ENCODE measurements around the gene HMGCS2.

The HMGCS2 gene

GRCh38 chr1:119799003-119799402 is 30.3 kb upstream of the HMGCS2 start:
- no peak for TF ChIP-seq CTCF (IDR thresholded peaks at IDR 0.05; ENCODE audit: low read depth, low read length, missing control alignments)
- no peak overlapping the region for H3K4me3 ChIP-seq (ENCODE audit: low read depth, low read length)

GRCh38 chr1:119797606-119798005 is 28.9 kb upstream of the HMGCS2 start:
- TF ChIP-seq CTCF (IDR thresholded peaks at IDR 0.05; ENCODE audit: low read depth, low read length, missing control alignments): no peak
- DNase-seq (ENCODE audit: low read depth): no peak
- H3K4me3 ChIP-seq (ENCODE audit: low read depth, low read length): no peak overlapping the region

More at GRCh38 chr1:119799003-119799402, 30.3 kb upstream of the HMGCS2 start:
- DNase-seq (ENCODE audit: low read depth): no peak

- H3K4me3 ChIP-seq (ENCODE audit: low read depth, low read length): no peak overlapping the region
- no peak for TF ChIP-seq CTCF (IDR thresholded peaks at IDR 0.05; ENCODE audit: low read depth, low read length, missing control alignments)
- DNase-seq (ENCODE audit: low read depth): no peak
These were observed 28.5 kb upstream of the HMGCS2 start for GRCh38 chr1:119797162-119797561.

GRCh38 chr1:119795261-119796200 is 26.8 kb upstream of the HMGCS2 start:
- no peak for DNase-seq (ENCODE audit: low read depth)
- no peak overlapping the region for H3K4me3 ChIP-seq (ENCODE audit: low read depth, low read length)
- no peak for TF ChIP-seq CTCF (IDR thresholded peaks at IDR 0.05; ENCODE audit: low read depth, low read length, missing control alignments)

- H3K4me3 ChIP-seq (ENCODE audit: low read depth, low read length): no peak overlapping the region
- no peak for DNase-seq (ENCODE audit: low read depth)
- no peak for TF ChIP-seq CTCF (IDR thresholded peaks at IDR 0.05; ENCODE audit: low read depth, low read length, missing control alignments)
These were observed 26.2 kb upstream of the HMGCS2 start for GRCh38 chr1:119794876-119795240.

- no peak for DNase-seq (ENCODE audit: low read depth)
- no peak for TF ChIP-seq CTCF (IDR thresholded peaks at IDR 0.05; ENCODE audit: low read depth, low read length, missing control alignments)
- no peak overlapping the region for H3K4me3 ChIP-seq (ENCODE audit: low read depth, low read length)
These were observed 25.6 kb upstream of the HMGCS2 start for GRCh38 chr1:119794230-119794875.
